Activated CD4-positive, alpha-beta memory T cell treated with anti-CD3 and anti-CD28 coated beads for 36 hours (primary cell): ENCODE measurements around the gene SERPINA4. TPM values are rescaled to one million over a fixed set of nuclear protein-coding genes. Genes with fewer than 3 reads are reported as not detected.

Experiments used
- CTCF ChIA-PET: fragments of 350-600 bp; sonication (Branson Sonifier 250); formaldehyde crosslinking; loops from one replicate; lab custom pipeline; 2021; ENCODE audit warnings: antibody characterized with exemption, inconsistent platforms; lab: Charles Lee
- POLR2A ChIA-PET: fragments of 350-600 bp; sonication (Branson Sonifier 250); formaldehyde crosslinking; loops from one replicate; lab custom pipeline; 2021; ENCODE audit warnings: antibody characterized with exemption; lab: Charles Lee
- DNase-seq: peaks from one replicate; pipeline ENCODE4 v3.0.0-alpha.2; 2020
- H3K27ac Mint-ChIP-seq: one replicate; pipeline ENCODE4 v1.8.0; 2021; ENCODE audit warnings: mixed read lengths
- H3K27me3 Mint-ChIP-seq: one replicate; pipeline ENCODE4 v1.8.0; 2021; ENCODE audit warnings: mixed read lengths
- H3K36me3 Mint-ChIP-seq: one replicate; pipeline ENCODE4 v1.8.0; 2021; ENCODE audit warnings: mixed read lengths
- H3K4me1 Mint-ChIP-seq: one replicate; pipeline ENCODE4 v1.8.0; 2021; ENCODE audit warnings: low read depth, mixed read lengths
- H3K4me3 Mint-ChIP-seq: one replicate; pipeline ENCODE4 v1.8.0; 2021; ENCODE audit warnings: mild to moderate bottlenecking, mixed read lengths
- H3K9me3 Mint-ChIP-seq: one replicate; pipeline ENCODE4 v1.8.0; 2021; ENCODE audit warnings: mixed read lengths
- intact Hi-C: fragments of 100-400 bp; cut with micrococcal nuclease; formaldehyde crosslinking; loops from one replicate; pipeline ENCODE4 v1.15.1; 2023
- total RNA-seq, 2 experiments: library from RNA; stranded (reverse); gene quantifications; one replicate each; pipeline ENCODE4 v1.2.3, GENCODE V29; 2021

The SERPINA4 gene
- total RNA-seq, 2 experiments from 2014 or later, result not detected

DNA sequence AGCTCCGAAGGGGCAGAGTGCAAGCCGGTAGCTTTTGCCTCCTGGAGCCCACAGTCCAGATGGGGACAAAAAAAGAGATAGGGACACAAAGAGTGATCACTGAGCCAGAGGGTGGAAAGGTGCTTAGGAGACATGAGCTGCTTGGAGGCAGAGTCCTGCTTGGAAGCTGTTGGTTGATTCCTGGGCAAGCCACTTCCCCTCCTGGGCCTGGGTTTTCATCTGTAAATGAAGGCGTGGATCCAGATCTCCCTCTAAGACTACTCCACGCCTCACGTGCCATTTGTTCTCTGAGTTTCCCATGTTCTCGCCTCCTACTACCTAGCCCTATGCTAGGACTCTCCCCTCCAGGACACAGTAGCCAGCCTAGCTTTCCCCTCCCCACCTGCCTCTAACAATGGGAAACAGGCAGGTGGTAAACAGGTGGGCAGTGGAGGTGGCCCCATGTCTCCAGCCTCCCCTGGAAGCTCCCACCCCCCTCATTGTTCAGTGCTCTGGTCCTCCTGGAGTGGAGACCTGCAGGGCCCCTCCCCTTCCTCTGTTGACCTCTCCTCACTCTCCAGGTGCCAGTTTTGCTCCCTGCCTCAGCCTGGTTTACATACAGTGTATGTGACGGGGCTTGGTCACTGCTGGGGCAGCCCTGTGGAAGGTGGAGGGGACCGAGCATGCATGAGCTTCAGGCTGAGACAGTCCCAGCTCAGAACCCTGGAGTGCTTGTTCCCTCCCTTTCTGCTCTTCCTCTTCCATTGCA is 54.8 kb downstream of the SERPINA4 start:
- ChIA-PET POLR2A (no interaction called here), CTCF (no interaction called here)
- Mint-ChIP-seq H3K4me1 (no peaks in the 10 kb centered on the region), H3K27ac (no peak overlapping the region), H3K36me3 (no peaks in the 10 kb centered on the region), H3K4me3 (no peak overlapping the region), H3K27me3 (no peaks in the 10 kb centered on the region), H3K9me3 (peaks cover 22% of the 10 kb centered on the region)
- DNase-seq, result no peak
- intact Hi-C loops, result no loop called here

DNA sequence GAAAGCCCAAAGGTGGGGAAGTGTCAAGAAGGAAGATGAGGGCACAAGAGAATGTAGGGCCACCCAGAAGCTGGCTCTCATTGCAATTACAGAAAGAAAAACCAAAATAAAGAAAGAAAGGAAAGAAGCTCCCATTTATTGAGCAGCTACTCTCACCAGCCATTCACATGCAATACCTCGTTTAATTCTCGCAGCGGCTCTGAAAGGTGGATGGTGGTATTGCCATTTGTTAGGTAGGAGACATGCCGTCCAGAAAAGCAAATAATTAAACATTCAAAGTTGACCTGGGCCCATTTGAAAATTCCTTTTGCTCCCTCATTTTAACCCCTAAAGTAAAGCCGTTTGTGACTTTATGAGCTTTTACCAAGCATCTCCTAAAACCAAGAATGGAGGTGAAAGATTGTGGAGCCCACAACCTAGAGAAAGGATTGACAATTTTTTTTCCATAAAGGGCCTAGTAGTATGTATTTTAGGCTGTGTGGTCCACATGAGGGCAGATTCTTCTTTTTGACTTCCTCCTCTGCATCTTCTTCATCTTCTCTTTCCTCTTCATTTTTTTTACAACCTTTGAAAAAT is 56.2 kb downstream of the SERPINA4 start:
- Mint-ChIP-seq H3K36me3 (no peaks in the 10 kb centered on the region), H3K4me1 (no peaks in the 10 kb centered on the region), H3K4me3 (no peak overlapping the region), H3K9me3 (peaks cover 22% of the 10 kb centered on the region), H3K27me3 (peaks cover 2% of the 10 kb centered on the region), H3K27ac (no peak overlapping the region)
- intact Hi-C loops, result no loop called here
- ChIA-PET CTCF (interaction anchor here (0.7 kb wide), 1 partner anchor 74 kb away, joined by 3 read pairs; no protein-coding TSS in a partner anchor), POLR2A (no interaction called here)
- DNase-seq, result no peak

DNA sequence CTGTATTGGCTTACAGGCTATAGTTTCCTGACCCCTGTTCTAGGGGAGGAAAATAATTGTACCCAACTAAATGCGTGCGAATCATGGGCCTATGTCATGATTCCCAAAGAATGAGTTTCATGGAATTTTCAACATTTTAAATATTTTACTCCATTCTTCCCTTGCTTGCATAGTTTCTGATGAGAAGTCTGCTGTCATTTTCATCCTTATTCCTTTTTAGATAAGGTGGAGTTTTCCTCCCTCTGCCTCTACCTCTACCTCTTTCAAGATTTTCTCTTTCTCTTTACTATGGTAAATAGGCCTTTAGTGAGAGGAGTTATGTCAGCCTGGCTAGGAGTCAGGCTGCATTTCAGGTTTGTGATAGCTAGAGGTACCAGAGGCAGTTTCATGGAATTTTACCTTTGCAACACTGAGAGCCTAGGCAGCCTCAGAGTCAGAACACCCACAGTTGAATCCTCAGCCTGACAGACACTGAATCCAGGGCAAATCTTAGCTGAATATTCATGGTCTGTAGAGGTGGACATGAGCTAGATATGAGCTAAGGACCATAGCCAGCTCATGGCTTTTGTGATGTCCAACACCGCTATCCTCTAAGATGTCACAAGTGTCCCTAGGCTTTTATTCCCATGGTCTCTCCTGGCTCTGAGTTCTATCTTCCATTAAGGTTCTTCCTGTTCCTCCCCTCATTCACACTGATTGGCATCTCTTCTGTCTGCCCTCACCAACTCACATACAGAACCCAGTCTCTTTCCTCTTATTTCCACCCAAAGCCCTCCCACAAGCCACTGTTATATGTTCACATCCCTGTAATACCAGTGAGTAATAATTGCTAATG is 57.0 kb downstream of the SERPINA4 start:
- DNase-seq, result no peak
- CTCF ChIA-PET, result no interaction called here
- intact Hi-C loops, result no loop called here
- H3K4me1 Mint-ChIP-seq, result no peaks in the 10 kb centered on the region
- H3K4me3 Mint-ChIP-seq, result no peak overlapping the region
- H3K9me3 Mint-ChIP-seq, result peaks cover 22% of the 10 kb centered on the region
- POLR2A ChIA-PET, result no interaction called here
- H3K27ac Mint-ChIP-seq, result no peak overlapping the region
- H3K27me3 Mint-ChIP-seq, result peaks cover 2% of the 10 kb centered on the region
- no peaks in the 10 kb centered on the region for H3K36me3 Mint-ChIP-seq

DNA sequence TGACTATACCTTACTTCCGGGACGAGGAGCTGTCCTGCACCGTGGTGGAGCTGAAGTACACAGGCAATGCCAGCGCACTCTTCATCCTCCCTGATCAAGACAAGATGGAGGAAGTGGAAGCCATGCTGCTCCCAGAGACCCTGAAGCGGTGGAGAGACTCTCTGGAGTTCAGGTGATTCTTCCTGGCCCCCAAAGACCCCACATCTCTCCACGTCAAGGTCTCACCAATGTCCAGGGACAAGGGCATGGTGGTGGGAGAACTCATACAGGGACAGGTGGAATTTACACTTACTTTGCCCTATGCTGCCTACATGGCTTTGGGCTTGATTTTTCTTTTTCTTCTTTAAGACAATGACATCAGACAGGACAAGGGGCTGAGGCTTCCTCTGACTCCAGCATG is 58.1 kb downstream of the SERPINA4 start:
- POLR2A ChIA-PET, result no interaction called here
- H3K36me3 Mint-ChIP-seq, result no peaks in the 10 kb centered on the region

More for the DNA sequence above, 58.1 kb downstream of the SERPINA4 start:
- no peak for DNase-seq
- Mint-ChIP-seq H3K27me3 (peaks cover 2% of the 10 kb centered on the region), H3K4me1 (no peaks in the 10 kb centered on the region), H3K27ac (no peak overlapping the region), H3K9me3 (peaks cover 22% of the 10 kb centered on the region), H3K4me3 (no peak overlapping the region)
- CTCF ChIA-PET, result no interaction called here
- intact Hi-C loops, result no loop called here

Other genes starting within 250 kb of the SERPINA4 start
- gene SERPINA6, start 238.1 kb upstream of the SERPINA4 start, total RNA-seq, result not detected
- gene SERPINA2, start 194.7 kb upstream of the SERPINA4 start, total RNA-seq, result not detected
- 10 to 100 TPM; 22.1 to 24.5 TPM for gene SERPINA1, start 172.8 kb upstream of the SERPINA4 start, total RNA-seq
- gene SERPINA11, start 108.6 kb upstream of the SERPINA4 start, total RNA-seq, result not detected
- gene SERPINA9, start 85.2 kb upstream of the SERPINA4 start, total RNA-seq, result not detected
- gene SERPINA12, start 52.0 kb upstream of the SERPINA4 start, total RNA-seq, result not detected
- not detected for gene SERPINA5, start 20.0 kb downstream of the SERPINA4 start, total RNA-seq
- not detected for gene SERPINA3, start 50.9 kb downstream of the SERPINA4 start, total RNA-seq
- gene GSC, start 208.7 kb downstream of the SERPINA4 start, total RNA-seq, result not detected